GM18873 (cell line): ENCODE data around the gene FBXW2.
A peak's percentile ranks its signal among the peaks of the same experiment; 100 is the strongest.
"Not testable (repeated sequence)": the region's sequence is repeated elsewhere in the genome, so short reads cannot be mapped to it uniquely, and the experiment has no call there.

ENCODE experiments used
- ATAC-seq: cut with Tn5 transposase; IDR thresholded peaks from one replicate; pipeline ENCODE4 v1.9.1; 2021; ENCODE audit warnings: mild to moderate bottlenecking, moderate library complexity, moderate number of reproducible peaks; ENCODE audit not compliant: unreplicated experiment, low FRiP score

The FBXW2 gene, protein sequence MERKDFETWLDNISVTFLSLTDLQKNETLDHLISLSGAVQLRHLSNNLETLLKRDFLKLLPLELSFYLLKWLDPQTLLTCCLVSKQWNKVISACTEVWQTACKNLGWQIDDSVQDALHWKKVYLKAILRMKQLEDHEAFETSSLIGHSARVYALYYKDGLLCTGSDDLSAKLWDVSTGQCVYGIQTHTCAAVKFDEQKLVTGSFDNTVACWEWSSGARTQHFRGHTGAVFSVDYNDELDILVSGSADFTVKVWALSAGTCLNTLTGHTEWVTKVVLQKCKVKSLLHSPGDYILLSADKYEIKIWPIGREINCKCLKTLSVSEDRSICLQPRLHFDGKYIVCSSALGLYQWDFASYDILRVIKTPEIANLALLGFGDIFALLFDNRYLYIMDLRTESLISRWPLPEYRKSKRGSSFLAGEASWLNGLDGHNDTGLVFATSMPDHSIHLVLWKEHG

DNA sequence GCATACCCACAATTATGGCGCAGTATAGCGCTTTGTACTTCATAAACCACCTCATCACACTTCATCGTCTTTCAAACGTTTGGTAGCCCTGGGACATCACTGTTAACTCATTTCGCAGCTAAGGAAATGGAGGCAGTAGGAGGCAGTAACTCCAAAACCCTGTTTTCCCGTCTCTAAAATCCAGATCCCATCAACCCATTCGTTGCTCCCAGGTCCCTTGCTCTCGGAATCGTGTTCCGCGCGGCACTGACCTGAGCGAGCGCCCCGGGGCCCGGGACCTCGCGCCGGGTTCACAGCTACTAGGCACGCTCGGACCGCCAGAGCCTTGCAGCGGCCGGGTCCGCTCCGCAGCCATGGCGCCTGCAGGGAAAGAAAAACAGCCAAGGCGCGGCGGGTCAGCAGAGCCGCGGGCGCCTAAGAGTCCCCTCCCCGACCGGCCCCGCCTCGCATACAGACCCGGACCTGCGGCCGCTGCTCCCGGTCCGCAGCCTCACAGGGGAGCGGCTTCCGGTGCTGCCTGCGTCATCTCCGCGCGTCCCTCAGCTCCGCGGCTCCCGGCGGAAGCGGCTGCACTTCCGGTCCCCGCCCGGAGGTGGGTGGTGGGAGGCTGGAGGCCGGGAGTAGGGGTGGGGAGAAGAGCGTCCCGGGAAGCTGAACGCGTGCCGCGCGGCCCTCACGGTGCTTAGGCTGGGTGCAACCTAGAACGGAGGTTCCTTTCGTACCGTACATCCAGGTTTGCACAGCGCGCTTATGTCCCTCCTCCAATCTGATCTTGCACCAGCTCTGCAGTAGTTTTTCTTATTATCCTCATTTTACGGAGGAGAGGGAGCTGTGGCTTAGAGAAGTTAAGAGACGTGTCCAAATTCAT, at the start of gene FBXW2:
FBXW2 (minus strand) TSS at position 519 of the 868 bp plus-strand sequence. CDS start 5,158 bp downstream, outside the sequence.
- peak; percentile 85 for ATAC-seq

DNA sequence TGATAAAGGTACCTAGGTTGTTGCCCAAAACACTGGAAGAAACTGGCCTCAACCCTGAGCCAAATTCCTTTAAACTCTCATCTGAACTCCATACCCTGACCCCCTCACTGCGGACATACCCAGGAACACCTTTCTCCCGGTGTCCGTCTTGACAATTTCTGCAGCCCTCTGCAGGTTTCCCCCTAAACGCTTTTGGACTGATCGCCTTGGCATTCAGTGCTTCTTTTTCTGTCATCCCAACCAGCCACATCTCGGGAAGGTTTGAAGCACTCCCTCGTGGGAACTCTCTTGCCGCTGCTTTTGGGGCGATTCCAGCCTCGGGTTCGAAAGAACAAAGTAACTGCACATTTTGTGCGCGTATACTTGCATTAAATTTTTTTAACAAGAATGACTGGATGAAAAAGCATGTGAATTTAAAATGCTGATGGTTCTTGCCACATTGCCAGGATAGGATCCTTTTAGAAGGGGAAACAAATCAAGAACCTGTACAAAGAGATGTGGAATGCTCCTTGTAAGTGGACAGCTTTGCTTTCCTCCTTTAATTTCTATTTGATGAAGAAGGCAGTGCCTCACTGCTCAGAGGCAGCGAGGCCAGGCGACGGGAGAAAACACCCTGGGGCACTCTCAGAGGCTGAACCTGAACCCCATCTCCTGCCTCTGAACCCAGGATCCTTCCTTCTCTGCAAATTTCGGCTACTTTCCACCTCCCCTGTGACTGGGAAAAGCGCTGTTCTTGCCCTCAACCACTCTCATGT, 48.9 kb upstream of the FBXW2 start:
- no peak for ATAC-seq

DNA sequence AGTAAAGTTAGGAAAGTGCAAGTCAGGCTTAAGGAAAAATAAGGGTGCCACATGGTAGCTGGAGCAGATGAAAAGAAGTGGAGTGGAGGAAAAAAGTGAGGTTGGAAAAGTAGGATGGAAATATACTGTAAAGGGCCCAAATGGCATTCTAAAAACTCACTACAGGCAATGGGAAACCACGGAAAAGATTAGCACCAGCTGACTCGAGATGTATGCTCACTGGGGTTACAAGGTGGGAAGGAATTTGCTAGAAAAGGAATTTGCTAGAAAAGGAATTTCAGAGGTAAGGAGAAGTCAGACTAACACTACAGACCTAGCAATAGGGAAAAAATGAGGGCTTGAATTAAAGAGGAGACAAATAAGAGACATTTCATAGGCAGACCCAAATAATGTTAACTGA, 45.9 kb upstream of the FBXW2 start:
- ATAC-seq = no peak

DNA sequence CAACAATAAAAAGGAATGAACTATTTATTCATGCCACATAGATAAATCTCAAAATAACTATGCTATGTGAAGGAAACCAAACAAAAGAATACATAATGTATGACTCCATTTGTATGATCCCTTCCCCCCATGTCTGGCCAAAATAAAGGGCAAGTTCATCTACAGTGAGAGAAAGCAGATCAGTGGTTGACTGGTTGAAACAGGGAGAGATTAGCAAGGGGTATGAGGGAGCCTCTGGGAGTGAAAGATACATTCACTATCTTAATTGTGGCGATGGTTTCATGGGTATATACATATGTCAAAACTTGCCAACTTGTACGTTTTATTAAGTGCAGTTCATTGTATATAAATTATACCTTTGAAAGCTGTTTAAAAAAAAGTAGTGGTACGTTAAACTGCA, 44.7 kb upstream of the FBXW2 start:
- ATAC-seq = no peak

DNA sequence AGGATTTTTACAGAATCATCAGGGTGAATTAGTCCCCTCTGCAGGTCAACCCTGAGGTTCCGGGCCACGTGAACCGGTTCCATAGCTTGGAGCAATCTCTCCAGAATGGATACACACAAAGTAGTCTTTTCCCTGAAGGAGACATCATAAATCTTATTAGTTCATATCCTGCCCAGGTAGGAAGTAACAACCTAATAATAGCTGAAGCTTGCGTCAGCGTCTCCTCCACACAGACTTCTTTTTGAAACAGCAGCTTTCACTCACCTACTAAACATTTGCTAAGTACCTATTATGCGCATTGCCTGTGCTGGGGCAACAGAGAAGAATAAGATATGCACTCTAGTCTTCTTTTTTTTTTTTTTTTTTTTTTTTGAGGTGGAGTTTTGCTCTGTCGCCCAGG, 40.1 kb upstream of the FBXW2 start:
- no peak for ATAC-seq

DNA sequence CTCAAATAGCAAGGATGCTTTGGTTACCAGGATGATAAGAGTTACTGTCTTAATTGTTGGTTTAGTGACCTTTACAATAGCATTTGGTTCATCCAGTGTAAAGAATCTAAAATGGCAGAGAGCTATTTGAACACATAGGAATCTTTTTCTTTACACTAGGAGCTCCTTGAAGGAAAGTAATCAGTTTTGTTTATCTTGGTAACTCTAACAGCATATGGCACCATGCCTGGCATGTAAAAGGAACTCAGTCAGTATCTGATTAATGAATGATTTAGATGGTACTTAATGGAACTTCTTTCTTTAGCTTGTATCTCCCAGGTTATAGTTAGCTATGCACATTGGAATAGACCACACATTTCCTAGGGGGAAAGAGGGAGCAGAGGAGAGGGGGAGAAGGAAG, 39.6 kb upstream of the FBXW2 start:
- no peak for ATAC-seq

DNA sequence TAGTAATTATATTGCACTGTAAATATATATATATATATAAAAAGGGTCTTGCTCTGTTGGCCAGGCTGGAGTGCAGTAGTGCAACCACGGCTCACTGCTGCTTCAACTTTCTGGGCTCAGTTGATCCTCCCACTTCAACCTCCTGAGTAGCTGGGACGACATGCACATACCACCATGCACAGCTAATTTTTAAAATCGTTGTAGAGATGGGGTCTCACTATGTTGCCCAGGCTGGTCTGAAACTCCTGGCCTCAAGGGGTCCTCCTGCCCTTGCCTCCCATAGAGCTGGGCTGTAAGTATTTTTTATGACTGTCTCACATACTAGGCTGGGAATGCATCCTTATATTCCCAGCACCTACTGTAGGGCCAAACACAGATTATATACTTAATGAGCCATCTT, 37.6 kb upstream of the FBXW2 start:
- ATAC-seq = no peak

DNA sequence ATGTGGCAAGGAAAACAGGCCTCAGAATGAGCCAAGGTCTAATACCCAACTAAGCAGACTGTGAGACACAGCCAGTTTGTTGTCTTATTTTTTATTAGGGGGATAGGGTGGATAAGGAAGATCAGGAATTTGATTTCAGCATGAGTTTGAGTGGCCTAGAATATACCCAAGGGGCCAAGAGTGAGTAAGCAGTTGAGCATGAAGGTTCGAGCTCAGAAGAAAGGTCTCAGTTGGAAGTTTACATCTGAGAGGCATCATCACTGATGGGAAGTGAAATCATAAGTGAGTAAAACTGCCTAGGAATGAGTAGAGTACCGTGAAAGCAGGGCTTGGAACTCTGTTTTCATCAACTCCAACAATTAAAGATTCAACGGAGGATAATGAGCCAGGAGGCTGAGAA, 36.9 kb upstream of the FBXW2 start:
- no peak for ATAC-seq

DNA sequence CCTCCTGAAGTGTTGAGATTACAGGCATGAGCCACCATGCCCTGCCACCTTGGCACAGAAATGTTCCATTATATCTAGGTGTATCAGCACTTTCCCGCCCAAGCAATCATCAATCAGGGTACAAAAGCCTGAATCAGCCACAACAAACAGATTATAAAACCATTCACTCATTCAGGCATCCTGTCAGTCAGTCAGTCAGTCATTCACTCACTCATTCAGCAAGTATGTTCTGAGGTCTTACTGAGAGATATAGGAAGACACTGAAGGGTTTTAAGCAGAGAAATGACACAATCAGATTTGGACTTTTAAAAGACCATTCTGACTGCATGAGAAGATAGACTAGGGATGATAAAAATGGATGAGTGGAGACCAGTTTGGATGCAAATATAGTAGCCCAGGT, 36.4 kb upstream of the FBXW2 start:
- no peak for ATAC-seq

DNA sequence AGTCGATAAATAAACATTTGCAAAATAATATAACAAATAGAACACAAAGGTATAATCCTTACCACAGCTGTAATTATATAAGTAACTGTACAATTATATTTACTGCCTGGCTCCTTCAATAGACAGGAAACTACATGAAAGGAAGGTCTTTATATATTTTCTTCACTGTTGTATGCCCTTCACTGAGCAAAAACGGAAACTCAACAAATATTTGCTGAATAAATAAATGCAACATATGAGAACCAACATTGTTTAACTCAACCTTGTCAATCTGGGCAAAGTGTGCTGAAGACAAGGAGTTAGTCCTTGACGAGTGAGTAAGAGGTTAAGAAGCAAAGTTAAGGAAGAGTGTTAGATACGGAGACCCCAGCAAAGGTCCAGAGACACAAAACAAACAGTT, 26.9 kb upstream of the FBXW2 start:
- ATAC-seq = no peak

DNA sequence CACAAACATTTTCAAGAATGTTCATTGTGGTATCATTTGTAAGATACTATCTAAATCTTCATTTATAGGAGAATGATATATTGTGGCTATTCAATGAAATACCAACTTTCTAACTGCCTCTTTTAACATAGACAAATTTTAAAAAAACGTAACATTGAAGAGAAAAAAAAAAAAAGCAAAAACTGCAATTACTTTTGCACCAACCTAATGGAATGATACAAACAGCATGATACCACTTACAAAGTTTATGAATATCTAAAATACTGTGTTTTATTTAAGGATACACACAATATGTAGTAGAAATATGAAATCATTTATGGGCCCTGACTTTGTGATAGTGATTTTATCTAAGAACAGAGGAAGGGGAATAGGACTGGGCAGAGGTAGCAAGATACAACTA, 25.4 kb upstream of the FBXW2 start:
- ATAC-seq = no peak

DNA sequence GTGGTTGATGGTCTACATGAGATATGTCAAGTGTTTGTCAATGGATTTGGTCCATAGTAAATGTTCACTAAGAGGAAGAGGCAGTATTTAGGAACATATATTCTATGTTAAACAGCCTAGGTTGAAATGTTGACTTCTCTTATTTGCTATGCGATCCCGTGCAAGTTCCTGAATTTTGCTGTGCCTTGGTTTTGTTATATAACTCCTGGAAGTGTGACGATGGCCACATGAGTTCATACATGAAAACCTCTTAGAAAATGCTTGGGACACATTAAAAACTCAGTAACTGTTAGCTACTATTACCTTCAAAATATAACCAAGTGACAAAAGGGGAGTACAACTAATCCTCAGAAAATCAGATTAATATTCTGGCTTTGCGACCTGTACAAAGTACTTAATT, 21.9 kb upstream of the FBXW2 start:
- no peak for ATAC-seq

DNA sequence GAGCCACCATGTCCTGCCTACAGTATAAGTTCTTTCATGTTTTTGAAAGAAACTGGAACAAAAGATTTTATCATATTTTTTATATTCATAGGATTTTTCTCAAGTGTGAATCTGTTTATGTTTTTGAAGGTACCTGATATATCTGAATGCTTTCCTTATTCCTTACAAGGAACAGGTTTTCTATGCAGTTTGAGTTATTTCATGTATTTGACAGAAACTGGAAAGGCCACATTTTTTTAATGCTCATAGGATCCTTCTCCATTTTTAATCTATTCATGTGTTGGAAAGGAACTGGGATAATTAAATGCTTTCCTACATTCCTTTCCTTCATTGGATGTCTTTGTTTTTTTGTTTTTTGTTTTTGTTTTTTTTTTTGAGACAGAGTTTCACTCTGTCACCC, 15.7 kb upstream of the FBXW2 start:
- ATAC-seq = no peak

DNA sequence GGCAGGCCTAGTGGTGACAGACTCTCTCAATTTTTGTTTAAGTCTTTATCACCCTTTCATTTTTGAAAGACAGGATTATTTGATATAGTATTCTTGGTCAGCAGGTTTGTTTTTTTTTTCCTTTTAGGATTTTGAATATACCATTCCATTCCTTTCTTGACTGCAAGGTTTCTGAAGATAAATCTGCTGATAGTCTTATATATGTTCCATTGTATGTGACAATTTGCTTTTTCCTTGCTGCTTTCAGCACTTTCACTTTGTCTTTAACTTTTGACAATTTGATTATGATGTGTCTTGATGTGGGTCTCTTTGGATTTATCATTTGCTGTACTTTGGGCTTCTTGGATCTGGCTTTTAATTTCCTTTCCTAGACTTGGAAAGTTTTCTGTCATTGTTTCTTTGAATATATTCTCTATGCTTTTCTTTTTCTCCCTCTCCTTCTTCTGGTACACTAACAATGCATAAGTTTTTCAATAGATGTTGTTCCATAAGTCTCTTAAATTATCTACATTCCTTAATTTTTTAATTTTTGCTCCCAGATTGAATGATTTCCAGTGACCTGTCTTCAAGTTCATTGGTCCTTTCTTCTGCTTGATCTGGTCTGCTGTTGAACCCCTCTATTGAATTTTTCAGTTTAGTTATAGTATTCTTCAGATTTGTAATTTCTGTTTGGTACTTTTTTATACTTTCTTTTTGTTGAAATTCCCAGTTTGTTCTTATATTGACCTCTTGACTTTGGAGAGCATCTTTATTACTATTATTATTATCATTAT, 14.6 kb upstream of the FBXW2 start:
- no peak for ATAC-seq

DNA sequence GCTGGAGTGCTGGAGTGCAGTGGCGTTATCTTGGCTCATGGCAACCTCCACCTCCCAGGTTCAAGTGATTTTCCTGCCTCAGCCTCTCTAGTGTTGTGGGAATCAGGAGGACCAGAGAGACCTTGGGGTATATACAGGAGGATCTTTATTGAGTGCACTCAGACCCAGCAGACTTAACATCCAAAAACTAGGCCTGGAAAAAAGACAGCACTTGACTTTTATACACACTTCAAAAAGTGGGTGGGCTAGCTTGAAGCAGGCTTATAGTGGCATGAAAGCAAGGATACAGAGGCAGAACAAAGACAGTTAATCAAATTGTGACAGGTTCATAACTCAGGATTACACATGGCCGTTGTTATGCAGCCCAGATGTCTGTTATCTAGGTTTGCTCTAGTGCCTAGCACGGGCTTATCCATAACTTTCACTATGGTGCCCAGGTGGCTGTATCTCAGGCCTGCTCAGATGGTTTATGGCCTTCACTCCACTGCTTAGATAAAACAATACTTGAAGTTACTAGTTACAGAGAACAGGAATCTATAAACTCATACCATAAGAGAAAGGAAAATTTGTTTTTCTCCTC, 11.7 kb upstream of the FBXW2 start:
- not testable (repeated sequence) for ATAC-seq

DNA sequence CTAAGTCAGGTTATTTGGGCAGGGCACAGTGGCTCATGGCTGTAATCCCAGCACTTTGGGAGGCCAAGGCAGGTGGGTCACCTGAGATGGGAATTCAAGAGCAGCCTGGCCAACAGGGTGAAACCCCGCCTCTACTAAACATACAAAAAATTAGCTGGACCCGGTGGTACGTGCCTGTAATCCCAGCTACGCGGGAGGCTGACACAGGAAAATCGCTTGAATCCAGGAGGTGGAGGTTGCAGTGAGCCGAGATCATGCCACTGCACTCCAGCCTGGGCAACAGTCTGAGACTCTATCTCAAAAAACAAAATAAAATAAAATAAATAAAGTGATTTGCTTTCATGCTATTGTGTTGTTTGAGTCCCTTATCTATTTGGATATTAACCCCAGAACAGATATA, 8.2 kb upstream of the FBXW2 start:
- ATAC-seq = no peak

DNA sequence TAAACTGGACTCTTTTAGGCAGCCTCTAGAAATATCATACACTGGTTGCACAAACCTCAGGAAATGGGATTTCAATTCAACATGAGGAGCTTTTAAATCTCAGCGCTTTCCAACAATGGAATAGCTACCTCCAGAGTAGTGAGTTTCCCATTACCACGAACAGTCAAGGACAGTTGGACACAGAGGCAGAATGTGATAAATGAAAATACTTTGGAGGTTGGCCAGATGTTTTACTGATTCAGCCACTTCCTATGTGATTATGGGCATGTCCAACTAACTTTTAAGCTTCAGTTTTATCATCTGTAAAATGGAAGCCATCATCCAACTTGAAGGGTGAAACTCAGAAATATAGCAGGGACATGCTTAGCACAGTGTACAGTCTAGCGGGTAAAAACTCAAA, 2.1 kb downstream of the FBXW2 start:
- ATAC-seq = no peak

DNA sequence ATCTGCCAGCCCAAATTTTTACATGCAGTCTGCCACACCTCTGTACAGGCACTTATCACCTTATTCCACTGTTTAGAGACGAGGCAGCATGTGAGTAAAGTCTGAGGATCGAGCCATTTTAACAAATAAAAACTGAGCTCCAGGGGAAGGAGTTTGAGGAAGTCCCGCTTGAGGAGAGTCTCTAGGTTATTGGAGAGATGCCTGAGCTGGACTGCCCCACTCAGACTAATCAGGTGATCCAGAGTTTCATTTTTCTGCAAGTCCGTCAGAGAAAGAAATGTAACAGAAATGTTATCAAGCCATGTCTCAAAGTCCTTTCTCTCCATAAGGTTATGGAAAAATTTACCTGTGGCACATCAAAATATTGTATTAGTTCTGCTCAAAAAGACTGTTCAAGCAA, 5.3 kb downstream of the FBXW2 start:
- no peak for ATAC-seq

DNA sequence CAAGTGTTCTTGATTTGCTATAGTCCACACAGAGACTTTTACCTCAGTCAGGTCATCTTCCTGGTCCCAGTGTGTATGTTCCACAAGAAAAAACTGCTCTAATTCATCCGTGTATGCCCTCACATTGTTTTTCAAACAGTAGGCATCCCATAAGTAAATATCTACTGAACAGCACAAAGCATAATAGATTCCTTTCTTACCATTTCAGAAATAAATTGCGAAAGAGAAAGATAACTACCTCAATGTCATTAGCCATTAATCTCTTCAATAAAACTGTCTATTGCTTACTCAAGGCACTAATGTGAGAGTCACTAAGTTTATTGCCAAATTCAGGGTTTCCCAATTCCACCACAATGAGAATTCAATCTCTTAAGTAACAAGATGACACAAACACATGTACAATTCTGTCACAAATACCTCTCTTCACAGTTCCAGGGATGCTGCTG, 9.6 kb downstream of the FBXW2 start:
- no peak for ATAC-seq

DNA sequence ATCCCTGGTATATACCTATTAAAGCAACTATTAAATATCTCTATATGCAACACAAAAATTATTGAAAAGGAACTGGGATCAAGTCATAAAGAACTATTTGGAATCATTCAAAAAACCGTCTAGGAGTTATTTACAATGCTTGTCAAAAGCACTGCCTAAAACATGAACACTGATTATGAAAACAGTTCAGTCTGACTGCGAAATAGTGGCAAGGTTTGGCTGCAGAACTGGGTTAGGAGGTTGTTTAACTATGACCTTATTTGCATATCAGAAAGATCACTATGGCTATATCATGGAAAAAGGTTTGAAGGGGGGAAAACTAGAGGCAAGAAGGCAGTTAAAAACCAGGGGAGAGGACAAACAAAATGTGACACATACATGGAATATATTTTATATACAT, 12.0 kb downstream of the FBXW2 start:
- no peak for ATAC-seq
